ENCODE results near the gene CNPY4.

CNPY4 gene

DNA sequence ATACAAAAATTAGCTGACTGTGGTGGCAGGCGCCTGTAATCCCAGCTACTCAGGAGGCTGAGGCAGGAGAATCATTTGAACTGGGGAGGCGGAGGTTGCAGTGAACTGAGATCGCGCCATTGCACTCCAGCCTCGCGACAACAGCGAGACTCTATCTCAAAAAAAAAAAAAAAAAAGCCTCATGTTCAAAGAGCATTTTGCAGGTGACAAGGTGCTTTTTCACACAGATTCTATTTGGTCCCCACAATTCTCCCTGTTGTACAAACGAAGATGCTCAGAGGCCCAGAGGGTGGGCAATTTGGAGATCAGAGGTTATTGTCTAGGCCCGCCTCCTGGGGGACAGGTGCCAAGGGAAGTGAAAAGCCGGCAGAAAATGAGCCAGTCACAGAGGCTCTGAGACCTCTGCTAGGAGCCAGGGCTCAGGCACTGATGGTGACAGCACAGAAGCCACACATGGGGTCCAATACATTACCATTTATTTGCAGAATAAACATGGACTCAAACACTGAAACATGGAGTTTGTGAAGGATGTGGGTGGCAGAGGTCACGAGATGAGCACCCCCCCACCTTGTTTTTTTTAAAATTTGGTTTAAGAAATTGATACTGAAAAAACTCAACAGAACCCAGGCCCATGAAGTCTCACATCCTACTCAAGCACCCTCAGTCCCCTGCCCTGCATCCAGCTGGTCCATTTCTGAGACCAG, 49.9 kb downstream of the CNPY4 start:
- no peak for DNase-seq

DNA sequence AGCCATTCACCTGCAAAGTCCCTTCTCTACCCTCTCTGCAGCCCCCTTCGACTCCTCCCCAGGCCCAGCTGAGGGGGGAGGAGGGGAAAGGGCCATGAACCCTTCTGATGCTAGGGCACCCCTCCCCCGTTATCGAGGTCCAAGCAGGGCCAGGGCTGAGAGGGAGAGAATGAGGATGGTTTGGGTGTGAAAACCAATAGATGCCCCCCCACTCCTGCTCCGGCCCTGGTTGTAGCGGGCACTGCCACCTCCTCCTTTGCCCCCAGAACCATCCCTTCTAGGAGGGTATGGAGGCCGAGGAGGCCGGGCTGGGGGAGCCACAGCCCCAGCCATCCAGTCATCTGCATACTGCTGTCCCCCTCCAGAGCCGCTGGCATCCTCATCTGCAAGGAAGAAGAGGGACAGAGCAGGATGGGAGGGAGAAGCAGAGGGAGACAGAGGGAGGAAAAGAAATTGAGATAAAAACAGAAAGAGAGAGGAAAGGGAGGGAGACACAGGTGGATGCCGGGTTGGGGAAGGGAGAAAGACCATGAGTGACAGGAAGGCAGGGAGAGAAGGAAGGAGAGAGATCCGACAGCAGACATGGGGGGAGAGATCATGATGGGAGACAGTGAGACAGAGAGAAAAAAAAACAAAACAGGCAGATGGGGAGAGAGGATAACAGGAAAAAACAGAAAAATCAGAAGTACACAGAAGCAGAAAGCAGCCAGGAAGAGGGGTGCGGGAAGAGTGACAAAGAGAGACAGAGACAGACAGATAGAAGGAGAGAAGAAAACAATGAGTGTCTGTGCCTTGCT, 50.9 kb downstream of the CNPY4 start:
- no peak for DNase-seq

DNA sequence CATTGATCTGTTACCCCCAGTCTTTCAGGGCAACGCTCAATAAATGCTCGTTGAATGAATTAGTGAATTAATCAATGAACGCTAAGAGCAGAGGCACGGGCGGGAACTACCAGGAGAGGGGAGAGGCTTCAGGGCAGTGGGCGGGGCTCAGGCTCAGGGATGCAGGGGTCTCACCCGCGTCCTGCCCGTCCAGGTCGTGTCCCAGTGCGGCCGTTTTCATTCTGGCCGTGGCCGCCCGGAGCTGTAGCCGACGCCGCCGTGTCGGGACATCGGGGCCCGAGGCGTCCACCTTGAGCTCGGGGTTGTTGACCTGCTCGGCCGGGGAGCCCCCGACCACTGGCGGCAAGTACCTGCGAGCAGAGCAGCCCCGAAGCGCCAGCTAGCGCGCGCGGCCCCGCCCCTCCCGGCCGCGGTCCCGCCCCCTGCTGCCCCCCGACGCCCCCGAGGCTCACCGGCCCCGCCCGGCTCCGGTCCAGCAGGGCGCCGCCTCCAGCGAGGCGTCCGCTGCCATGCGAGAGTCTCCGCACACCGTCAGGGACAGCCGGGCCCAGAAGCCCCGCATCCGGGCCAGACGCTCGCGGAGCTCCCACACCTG, 51.8 kb downstream of the CNPY4 start:
- no peak for DNase-seq

DNA sequence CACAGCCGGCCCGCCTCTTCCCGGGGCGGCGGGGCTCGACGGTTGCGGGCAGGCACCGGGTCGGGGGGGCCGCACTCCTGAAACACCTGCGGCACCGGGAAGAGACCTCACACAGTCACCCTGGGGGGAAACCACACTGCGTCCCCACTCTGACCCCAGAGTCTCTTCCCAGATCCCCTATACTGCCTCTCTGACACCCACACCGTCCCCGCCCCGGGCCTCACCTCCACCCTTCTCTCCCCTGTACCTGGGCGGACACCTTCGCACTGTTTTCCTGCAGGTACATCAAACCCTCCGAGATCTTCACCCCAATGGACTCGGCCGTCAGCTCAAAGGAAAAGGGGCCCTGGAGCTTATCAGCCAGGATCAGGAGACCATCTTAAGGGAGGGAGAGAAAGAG, 52.4 kb downstream of the CNPY4 start:
- no peak for DNase-seq

DNA sequence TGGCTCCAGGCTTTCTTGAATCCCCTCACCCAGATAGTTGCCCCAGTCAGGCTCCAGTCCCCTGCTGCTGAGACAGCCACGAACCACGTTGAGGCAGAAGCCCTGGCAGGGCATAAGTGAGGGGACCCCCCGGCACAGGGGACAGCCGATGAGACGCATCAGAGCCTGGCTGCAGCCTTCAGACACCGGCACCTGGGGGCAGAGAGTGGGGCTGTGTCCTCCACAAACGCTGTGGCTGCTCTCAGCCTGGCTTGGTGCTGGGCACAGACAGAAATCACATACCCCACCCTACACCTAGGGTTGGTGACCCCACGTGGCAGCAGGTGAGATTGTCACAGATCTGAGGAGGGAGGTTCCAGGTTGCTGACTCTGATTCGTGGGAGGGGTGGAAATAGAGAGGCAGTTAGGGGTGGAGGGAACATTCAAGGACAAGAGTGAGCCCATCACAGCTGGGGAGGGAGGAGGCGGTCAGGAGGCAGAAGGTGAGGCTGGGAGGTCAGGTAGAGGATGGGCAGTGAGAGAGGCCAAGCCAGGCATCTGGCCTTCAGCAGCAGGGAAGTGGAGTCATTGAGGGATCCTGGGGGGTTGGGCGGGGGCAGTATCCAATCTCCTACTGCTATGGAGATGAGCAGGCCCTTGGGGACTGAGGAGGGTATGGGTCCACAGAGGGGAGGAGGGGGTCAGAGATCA, 54.5 kb downstream of the CNPY4 start:
- DNase-seq, result no peak

DNA sequence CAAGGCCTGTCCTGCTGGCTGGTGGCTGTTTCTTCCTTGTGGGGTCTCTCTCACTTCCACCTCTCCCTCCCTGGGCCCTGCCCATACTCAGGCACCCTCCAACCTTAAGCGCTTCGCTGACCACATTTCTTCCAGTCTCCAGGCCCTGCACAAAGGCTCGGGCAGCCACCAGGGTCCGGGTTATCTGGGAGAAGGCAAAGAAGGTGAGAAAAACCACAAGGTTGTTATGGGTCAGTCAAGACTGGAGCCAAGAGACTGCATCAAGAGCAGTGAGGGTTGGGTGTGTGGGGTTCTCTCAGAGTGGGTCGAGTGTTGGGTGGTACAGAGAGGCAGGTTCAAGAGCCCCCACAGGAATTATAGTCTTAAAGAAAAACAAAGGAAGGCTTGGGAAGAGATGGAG, 55.1 kb downstream of the CNPY4 start:
- DNase-seq, result no peak
